ENCODE results near the gene ZNF460. TPM values are rescaled to one million over a fixed set of nuclear protein-coding genes. Genes with fewer than 3 reads are reported as not detected.

The ZNF460 gene
- total RNA-seq, 1 experiment from 2014 or later, result 19.8 TPM

Other genes starting within 250 kb of the ZNF460 start
- gene USP29, start 160.5 kb upstream of the ZNF460 start, total RNA-seq (2014; rRNA removed; shearing (Covaris generic)), result not detected in 2 replicates
- not detected in 2 replicates for gene ZIM3, start 135.3 kb upstream of the ZNF460 start, total RNA-seq (2014; rRNA removed; shearing (Covaris generic))
- gene DUXA, start 113.0 kb upstream of the ZNF460 start, total RNA-seq (2014; rRNA removed; shearing (Covaris generic)), result not detected in 2 replicates
- 11.9 and 49.2 TPM in 2 replicates for gene ZNF264, start 89.0 kb upstream of the ZNF460 start, total RNA-seq (2014; rRNA removed; shearing (Covaris generic))
- 0.46 and 1.8 TPM in 2 replicates for gene AURKC, start 49.5 kb upstream of the ZNF460 start, total RNA-seq (2014; rRNA removed; shearing (Covaris generic))
- gene ZNF805, start 39.9 kb upstream of the ZNF460 start, total RNA-seq (2014; rRNA removed; shearing (Covaris generic)), result 9.5 and 11.2 TPM in 2 replicates
- gene ZNF543, start 40.0 kb downstream of the ZNF460 start, total RNA-seq (2014; rRNA removed; shearing (Covaris generic)), result 6.3 and 7.4 TPM in 2 replicates
- gene ZNF304, start 70.8 kb downstream of the ZNF460 start, total RNA-seq (2014; rRNA removed; shearing (Covaris generic)), result 5.7 and 6.2 TPM in 2 replicates
- 24.1 and 24.9 TPM in 2 replicates for gene TRAPPC2B, start 83.1 kb downstream of the ZNF460 start, total RNA-seq (2014; rRNA removed; shearing (Covaris generic))
- gene ZNF547, start 83.1 kb downstream of the ZNF460 start, total RNA-seq (2014; rRNA removed; shearing (Covaris generic)), result 2.6 and 3.4 TPM in 2 replicates
- 13.4 and 17.3 TPM in 2 replicates for gene ZNF548, start 109.4 kb downstream of the ZNF460 start, total RNA-seq (2014; rRNA removed; shearing (Covaris generic))
- gene ZNF17, start 130.7 kb downstream of the ZNF460 start, total RNA-seq (2014; rRNA removed; shearing (Covaris generic)), result 7.9 and 8.0 TPM in 2 replicates
- 11.2 and 16.2 TPM in 2 replicates for gene ZNF749, start 154.8 kb downstream of the ZNF460 start, total RNA-seq (2014; rRNA removed; shearing (Covaris generic))
- gene VN1R1, start 176.7 kb downstream of the ZNF460 start, total RNA-seq (2014; rRNA removed; shearing (Covaris generic)), result not detected in 2 replicates
- 9.8 and 12.2 TPM in 2 replicates for gene ZNF772, start 197.1 kb downstream of the ZNF460 start, total RNA-seq (2014; rRNA removed; shearing (Covaris generic))
- 2.8 and 8.4 TPM in 2 replicates for gene ZNF419, start 207.3 kb downstream of the ZNF460 start, total RNA-seq (2014; rRNA removed; shearing (Covaris generic))
- 5.8 and 6.3 TPM in 2 replicates for gene ZNF773, start 219.5 kb downstream of the ZNF460 start, total RNA-seq (2014; rRNA removed; shearing (Covaris generic))
- gene ZNF549, start 246.9 kb downstream of the ZNF460 start, total RNA-seq (2014; rRNA removed; shearing (Covaris generic)), result 3.4 and 4.0 TPM in 2 replicates